H1 (cell line): ENCODE data around the gene ZNF695. TPM values are rescaled to one million over a fixed set of nuclear protein-coding genes. Genes with fewer than 3 reads are reported as not detected.
"Not testable (repeated sequence)": the region's sequence is repeated elsewhere in the genome, so short reads cannot be mapped to it uniquely, and the experiment has no call there.

ENCODE experiments used
- CTCF ChIA-PET: fragments of 300-600 bp; sonication (Branson Sonifier 250); formaldehyde crosslinking; loops from one replicate; lab custom pipeline; 2021; ENCODE audit not compliant: partially characterized antibody; lab: Charles Lee
- POLR2A ChIA-PET: fragments of 300-600 bp; sonication (Branson Sonifier 250); formaldehyde crosslinking; loops from one replicate; lab custom pipeline; 2021; ENCODE audit warnings: inconsistent platforms; ENCODE audit not compliant: partially characterized antibody; lab: Charles Lee
- DNase-seq, 2 experiments: peaks; one replicate each; pipeline versions ENCODE4 v3.0.0 to v3.0.0-alpha.2; 2010 to 2022; ENCODE audit warnings: low spot score in 2 of 2, low read depth in 1 of 2, mixed read lengths in 1 of 2
- FAIRE-seq: peaks from 2 replicates; lab custom pipeline; 2011; peaks lifted over from hg19 to GRCh38; lab: Jason Lieb, UNC
- H2AFZ ChIP-seq: 2 replicates; pipeline ENCODE4 v1.8.1; 2012; ENCODE audit warnings: low read length, inconsistent platforms
- H2AK5ac ChIP-seq: 2 replicates; pipeline ENCODE4 v1.6.1; 2013; ENCODE audit warnings: low read depth, low read length
- H2BK120ac ChIP-seq: replicated peaks from 2 replicates; pipeline ENCODE3; 2013; ENCODE audit warnings: low read depth, low read length, inconsistent platforms
- H2BK12ac ChIP-seq: 2 replicates; pipeline ENCODE4 v1.6.1; 2013; ENCODE audit warnings: low read depth, low read length
- H2BK15ac ChIP-seq: 2 replicates; pipeline ENCODE4 v1.6.1; 2013; ENCODE audit warnings: low read length
- H2BK20ac ChIP-seq: 2 replicates; pipeline ENCODE4 v1.6.1; 2013; ENCODE audit warnings: low read length
- H2BK5ac ChIP-seq: 2 replicates; pipeline ENCODE4 v1.6.1; 2013; ENCODE audit warnings: low read depth, low read length
- H3K14ac ChIP-seq: 2 replicates; pipeline ENCODE4 v1.6.1; 2013; ENCODE audit warnings: inconsistent platforms; ENCODE audit not compliant: insufficient read length
- H3K18ac ChIP-seq: 2 replicates; pipeline ENCODE4 v1.6.1; 2013; ENCODE audit warnings: low read length; ENCODE audit errors: extremely low read depth
- H3K23ac ChIP-seq: 2 replicates; pipeline ENCODE4 v1.6.1; 2013; ENCODE audit warnings: inconsistent platforms; ENCODE audit not compliant: insufficient read length
- H3K23me2 ChIP-seq: 2 replicates; pipeline ENCODE4 v1.6.1; 2013; ENCODE audit warnings: low read depth, low read length
- H3K27ac ChIP-seq: 2 replicates; pipeline ENCODE4 v1.6.1; 2011; ENCODE audit warnings: low read depth, low read length, inconsistent platforms
- H3K27me3 ChIP-seq, 4 experiments: replicated peaks in 1 of 4; 1 replicate in 1 of 4; 2 replicates in 3 of 4; pipeline versions ENCODE4 v1.6.1 to v1.8.1; 2011 to 2013; ENCODE audit warnings: low read length in 3 of 4, mild to moderate bottlenecking in 3 of 4, inconsistent platforms in 2 of 4, mixed read lengths in 2 of 4, moderate library complexity in 1 of 4; ENCODE audit not compliant: control insufficient read depth in 3 of 4, insufficient read depth in 3 of 4; ENCODE audit errors: extremely low read depth in 1 of 4
- H3K36me3 ChIP-seq, 4 experiments: 2 replicates each; pipeline versions ENCODE4 v1.6.1 to v1.8.1; 2011 to 2013; ENCODE audit warnings: mild to moderate bottlenecking in 4 of 4, low read length in 3 of 4, moderate library complexity in 2 of 4, control low read depth in 1 of 4, inconsistent platforms in 1 of 4; ENCODE audit not compliant: insufficient read depth in 4 of 4, control insufficient read depth in 2 of 4
- H3K4ac ChIP-seq: replicated peaks from 2 replicates; pipeline ENCODE3; 2013; ENCODE audit warnings: low read length, low read depth, mixed read lengths, inconsistent platforms; ENCODE audit not compliant: insufficient read length
- H3K4me1 ChIP-seq, 4 experiments: replicated peaks in 1 of 4; 1 replicate in 1 of 4; 2 replicates in 3 of 4; pipeline versions ENCODE4 v1.6.1 to v1.8.1; 2011 to 2013; ENCODE audit warnings: low read length in 3 of 4, inconsistent platforms in 2 of 4, mixed read lengths in 1 of 4; ENCODE audit not compliant: insufficient read depth in 4 of 4, control insufficient read depth in 3 of 4
- H3K4me2 ChIP-seq, 2 experiments: 2 replicates each; pipeline versions ENCODE4 v1.6.1 to v1.8.1; 2011 to 2013; ENCODE audit warnings: low read depth in 2 of 2, low read length in 2 of 2, control low read depth in 1 of 2, inconsistent platforms in 1 of 2, mild to moderate bottlenecking in 1 of 2; ENCODE audit not compliant: insufficient read depth in 1 of 2
- H3K4me3 ChIP-seq, 4 experiments: fragments of 200-600, 300-600 bp in 1 of 4; sonication (generic), shearing (Covaris generic), sonication (Bioruptor Twin) in 1 of 4; 2 replicates each; pipeline versions ENCODE4 v1.5.1 to v1.8.1; 2011 to 2016; ENCODE audit warnings: low read length in 4 of 4, low read depth in 3 of 4, control low read depth in 2 of 4, inconsistent platforms in 2 of 4, mild to moderate bottlenecking in 2 of 4, mixed read lengths in 1 of 4, moderate library complexity in 1 of 4; ENCODE audit not compliant: insufficient read depth in 2 of 4; ENCODE audit errors: extremely low read depth in 1 of 4
- H3K56ac ChIP-seq: replicated peaks from 2 replicates; pipeline ENCODE3; 2013; ENCODE audit warnings: low read depth, mild to moderate bottlenecking, mixed read lengths, low read length, inconsistent platforms; ENCODE audit not compliant: insufficient read length
- H3K79me1 ChIP-seq: 2 replicates; pipeline ENCODE4 v1.6.1; 2013; ENCODE audit warnings: low read depth, low read length, control low read depth
- H3K79me2 ChIP-seq, 2 experiments: 2 replicates each; pipeline versions ENCODE4 v1.6.1 to v1.8.1; 2012 to 2013; ENCODE audit warnings: low read length in 2 of 2, mild to moderate bottlenecking in 2 of 2, inconsistent platforms in 1 of 2; ENCODE audit not compliant: insufficient read depth in 2 of 2, control insufficient read depth in 1 of 2
- H3K9ac ChIP-seq, 4 experiments: replicated peaks in 1 of 4; 1 replicate in 1 of 4; 2 replicates in 3 of 4; pipeline versions ENCODE4 v1.6.1 to v1.8.1; 2011 to 2013; ENCODE audit warnings: low read depth in 3 of 4, low read length in 3 of 4, control low read depth in 2 of 4, mild to moderate bottlenecking in 2 of 4, moderate library complexity in 2 of 4, inconsistent platforms in 1 of 4; ENCODE audit errors: extremely low read depth in 1 of 4
- H3K9me3 ChIP-seq, 2 experiments: 2 replicates each; pipeline versions ENCODE4 v1.6.1 to v1.8.1; 2012 to 2013; ENCODE audit warnings: mild to moderate bottlenecking in 2 of 2, moderate library complexity in 2 of 2, control low read depth in 1 of 2, inconsistent platforms in 1 of 2, low read depth in 1 of 2, low read length in 1 of 2, mixed read lengths in 1 of 2; ENCODE audit not compliant: insufficient read depth in 2 of 2
- H4K20me1 ChIP-seq, 2 experiments: replicated peaks in 1 of 2; 2 replicates each; pipeline versions ENCODE3 to v1.8.1; 2011 to 2013; ENCODE audit warnings: inconsistent platforms in 2 of 2, low read length in 2 of 2, mild to moderate bottlenecking in 1 of 2; ENCODE audit not compliant: insufficient read depth in 2 of 2, control insufficient read depth in 1 of 2
- H4K5ac ChIP-seq: 2 replicates; pipeline ENCODE4 v1.6.1; 2013; ENCODE audit warnings: low read length, low read depth, mixed read lengths, inconsistent platforms; ENCODE audit not compliant: insufficient read length
- H4K8ac ChIP-seq: 2 replicates; pipeline ENCODE4 v1.8.0; 2013; ENCODE audit warnings: mild to moderate bottlenecking, moderate library complexity, low read length, inconsistent platforms; ENCODE audit not compliant: insufficient read depth; ENCODE audit errors: extremely low read depth
- H4K91ac ChIP-seq: replicated peaks from 2 replicates; pipeline ENCODE3; 2013; ENCODE audit warnings: low read length, mixed read lengths, inconsistent platforms; ENCODE audit not compliant: insufficient read length
- WGBS, 2 experiments: shearing (Covaris generic) in 1 of 2; methylation state at CpG; one replicate each; pipeline versions ENCODE4 v1.1.6 to v1.1.7; 2013 to 2015; ENCODE audit warnings: low lambda C conversion rate in 2 of 2, mixed read lengths in 2 of 2, inconsistent platforms in 1 of 2, low coverage in 1 of 2, missing lambda C conversion rate in 1 of 2; ENCODE audit not compliant: insufficient replicate concordance in 2 of 2, insufficient coverage in 1 of 2, insufficient read length in 1 of 2; ENCODE audit errors: extremely low coverage in 1 of 2, missing lambda C conversion rate in 1 of 2; 5-methylcytosine and 5-hydroxymethylcytosine counted together
- polyA plus RNA-seq, 7 experiments: library from polyadenylated mRNA; depleted of rRNA in 3 of 7; stranded (reverse) in 5 of 7; unstranded in 2 of 7; fragments of >200 nt in 5 of 7; fragments of 200-250 nt in 2 of 7; gene quantifications; 1 replicate in 5 of 7; 2 replicates in 1 of 7; 4 replicates in 1 of 7; pipeline versions ENCODE4 v1.2.1 to v1.2.3, GENCODE V29; 2011 to 2013; ENCODE audit warnings: missing spikeins in 2 of 7, mixed read lengths in 2 of 7
- total RNA-seq: library from RNA; stranded (reverse); fragmentation: NEBNext Ultra II Directional; extraction: Animal tissue kit (Norgen Biotek cat#: 25700); gene quantifications from 2 replicates; pipeline ENCODE4 v1.2.1, GENCODE V29; 2021

The ZNF695 gene
- total and polyA plus RNA-seq, 2 of the 8 experiments (the other 6 are each of a cell fraction or from before 2014, with no cell fraction given): 9.2 to 27.0 TPM

DNA sequence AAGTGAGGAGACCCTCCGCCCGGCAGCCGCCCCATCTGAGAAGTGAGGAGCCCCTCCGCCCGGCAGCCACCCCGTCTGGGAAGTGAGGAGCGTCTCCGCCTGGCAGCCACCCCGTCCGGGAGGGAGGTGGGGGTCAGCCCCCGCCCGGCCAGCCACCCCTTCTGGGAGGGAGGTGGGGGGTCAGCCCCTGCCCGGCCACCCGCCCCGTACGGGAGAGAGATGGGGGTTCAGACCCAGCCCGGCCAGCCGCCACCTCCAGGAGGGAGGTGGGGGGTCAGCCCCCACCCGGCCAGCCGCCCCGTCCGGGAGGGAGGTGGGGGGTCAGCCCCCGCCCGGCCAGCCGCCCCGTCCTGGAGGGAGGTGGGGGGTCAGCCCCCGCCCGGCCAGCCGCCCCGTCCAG, 24.4 kb upstream of the ZNF695 start:
- H3K79me2 ChIP-seq: not testable (repeated sequence)
- WGBS, 2 experiments: no CpG with 5 or more reads among the region's 30 CpGs

DNA sequence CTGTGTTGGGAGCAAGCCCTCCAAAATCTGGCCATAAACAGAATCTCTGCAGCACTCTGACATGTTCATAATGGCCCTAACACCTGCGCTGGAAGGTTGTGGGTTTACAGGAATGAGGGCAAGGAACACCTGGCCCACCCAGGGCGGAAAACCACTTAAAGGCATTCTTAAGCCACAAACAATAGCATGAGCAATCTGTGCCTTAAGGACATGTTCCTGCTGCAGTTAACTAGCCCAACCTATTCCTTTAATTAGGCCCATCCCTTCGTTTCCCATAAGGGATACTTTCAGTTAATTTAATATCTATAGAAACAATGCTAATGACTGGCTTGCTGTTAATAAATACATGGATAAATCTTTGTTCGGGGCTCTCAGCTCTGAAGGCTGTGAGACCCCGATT, 16.8 kb upstream of the ZNF695 start:
- H3K14ac ChIP-seq, H3K4me1 ChIP-seq, POLR2A ChIA-PET, H2AFZ ChIP-seq, H2BK12ac ChIP-seq, H3K79me2 ChIP-seq, CTCF ChIA-PET, H2BK120ac ChIP-seq, H3K4me3 ChIP-seq, H2BK20ac ChIP-seq, H3K23ac ChIP-seq, H3K56ac ChIP-seq, H3K4me2 ChIP-seq, H3K27me3 ChIP-seq, H3K23me2 ChIP-seq, H2BK15ac ChIP-seq, H4K8ac ChIP-seq, H2BK5ac ChIP-seq, H3K18ac ChIP-seq, H2AK5ac ChIP-seq, H3K4ac ChIP-seq, FAIRE-seq, H3K27ac ChIP-seq, H4K5ac ChIP-seq, H3K79me1 ChIP-seq, DNase-seq, H4K20me1 ChIP-seq, H3K36me3 ChIP-seq, H4K91ac ChIP-seq, H3K9ac ChIP-seq: not testable (repeated sequence)
- H3K9me3 ChIP-seq: peaks cover 22 to 35% of the 10 kb centered on the region in 2 experiments
- 95% methylated on average over 5 of the region's 5 CpGs; no CpG with 5 or more reads in 1 of the 2 experiments for WGBS, 2 experiments

More for the DNA sequence above, 24.4 kb upstream of the ZNF695 start:
- H3K4ac ChIP-seq, H4K8ac ChIP-seq, H3K23ac ChIP-seq, H2BK5ac ChIP-seq, H4K5ac ChIP-seq, H3K79me1 ChIP-seq, POLR2A ChIA-PET, H2BK15ac ChIP-seq, H4K91ac ChIP-seq, H3K4me3 ChIP-seq, DNase-seq, H3K18ac ChIP-seq, H4K20me1 ChIP-seq, H3K14ac ChIP-seq, H3K27me3 ChIP-seq, H2BK20ac ChIP-seq, H2BK12ac ChIP-seq, H3K9ac ChIP-seq, H3K27ac ChIP-seq, H3K56ac ChIP-seq, CTCF ChIA-PET, H2AK5ac ChIP-seq, FAIRE-seq, H3K23me2 ChIP-seq, H3K4me2 ChIP-seq, H2BK120ac ChIP-seq, H3K4me1 ChIP-seq, H2AFZ ChIP-seq: not testable (repeated sequence)
- Histone ChIP-seq H3K9me3 (peaks cover 54 to 75% of the 10 kb centered on the region in 2 experiments), H3K36me3 (peaks cover 2 to 37% (median 18%) of the 10 kb centered on the region in 4 experiments; a peak in 7 of 8 replicates)
